Mononuclear cell (primary cell): ENCODE data around the gene CHCT1. TPM values are rescaled to one million over a fixed set of nuclear protein-coding genes. Genes with fewer than 3 reads are reported as not detected.
"Not testable (repeated sequence)": the region's sequence is repeated elsewhere in the genome, so short reads cannot be mapped to it uniquely, and the experiment has no call there.

ENCODE experiments used
- H3K27me3 ChIP-seq: 2 replicates; pipeline ENCODE4 v1.6.0; 2011; ENCODE audit warnings: low read length, control low read depth; ENCODE audit not compliant: insufficient read depth
- H3K4me1 ChIP-seq: 2 replicates; pipeline ENCODE4 v1.5.1; 2011; ENCODE audit warnings: mild to moderate bottlenecking, low read length, control low read depth; ENCODE audit not compliant: insufficient read depth
- H3K4me3 ChIP-seq: 2 replicates; pipeline ENCODE4 v1.5.1; 2011; ENCODE audit warnings: mild to moderate bottlenecking, low read length, moderate library complexity
- H3K9me3 ChIP-seq: 2 replicates; pipeline ENCODE4 v1.5.1; 2011; ENCODE audit warnings: low read depth, mild to moderate bottlenecking, control low read depth, low read length
- total RNA-seq: library from RNA; depleted of rRNA; stranded (reverse); fragments of >200 nt; gene quantifications from one replicate; pipeline ENCODE4 v1.2.3, GENCODE V29; 2012

Gene CHCT1
- not detected for total RNA-seq

DNA sequence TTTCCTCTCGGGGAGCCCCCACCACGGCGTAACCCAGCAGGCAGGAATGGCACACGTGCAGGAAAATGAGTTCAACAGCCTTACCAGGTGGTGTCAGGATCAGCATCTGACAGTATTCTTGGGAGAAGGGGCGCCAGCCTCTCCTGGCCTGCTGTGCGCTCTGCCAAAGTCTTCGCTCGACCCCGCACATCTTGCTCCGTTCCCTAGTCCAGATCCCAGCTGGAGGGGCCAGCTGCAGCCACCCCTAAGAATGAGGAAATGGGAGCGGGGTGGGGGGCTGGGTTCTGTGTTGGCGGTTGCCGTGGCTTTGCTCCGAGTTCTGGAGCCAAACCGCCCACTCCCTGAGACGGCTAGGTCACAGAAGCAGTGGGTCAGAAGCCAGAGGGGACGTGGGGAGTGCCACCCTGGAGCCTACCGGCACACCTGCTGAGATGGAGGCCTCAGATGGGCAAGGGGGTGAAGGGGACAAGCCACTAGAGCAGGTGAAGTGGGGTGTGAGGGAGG lies at the start of gene CHCT1:
Gene CHCT1, plus strand, starts transcription at position 328 of the 504 bp plus-strand sequence. Its CDS starts 104 bp downstream, at position 432.
- peak within 1 kb of the TSS; percentile 37 for H3K4me3 ChIP-seq
- no peaks in the 10 kb centered on the region for H3K9me3 ChIP-seq
- peaks cover 8% of the 10 kb centered on the region for H3K4me1 ChIP-seq
- no peaks in the 10 kb centered on the region for H3K27me3 ChIP-seq

- no peaks in the 10 kb centered on the region for H3K9me3 ChIP-seq
- no peak overlapping the region for H3K4me3 ChIP-seq
- H3K27me3 ChIP-seq, result no peaks in the 10 kb centered on the region
- H3K4me1 ChIP-seq, result peaks cover 40% of the 10 kb centered on the region
Observed at GRCh38 chr17:60372790-60373483, 49.4 kb upstream of the CHCT1 start.

GRCh38 chr17:60378187-60378586 lies 44.1 kb upstream of the CHCT1 start:
- H3K4me3 ChIP-seq, H3K4me1 ChIP-seq, H3K9me3 ChIP-seq, H3K27me3 ChIP-seq: not testable (repeated sequence)

DNA sequence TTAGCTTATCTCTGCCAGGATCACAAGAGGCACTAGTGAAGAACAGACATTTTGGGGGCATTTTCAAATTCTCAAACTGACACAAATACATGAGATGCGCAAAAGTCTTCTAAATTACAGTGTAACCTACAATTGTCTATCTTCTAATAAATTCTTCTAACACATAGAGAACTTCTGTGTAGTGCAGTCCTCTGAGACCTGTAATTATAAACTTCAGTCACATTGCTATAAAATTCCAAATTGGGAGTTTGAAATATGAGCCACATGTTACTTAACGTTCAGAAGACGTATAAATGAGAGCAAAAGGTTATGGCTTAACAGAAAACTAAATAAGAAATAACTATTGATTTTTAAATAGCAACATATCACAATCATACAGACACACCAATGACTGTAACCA lies 42.8 kb upstream of the CHCT1 start:
- H3K4me3 ChIP-seq, H3K9me3 ChIP-seq, H3K27me3 ChIP-seq: not testable (repeated sequence)
- peaks cover 17% of the 10 kb centered on the region for H3K4me1 ChIP-seq

GRCh38 chr17:60381958-60382357 lies 40.3 kb upstream of the CHCT1 start:
- Histone ChIP-seq H3K4me1 (peaks cover 38% of the 10 kb centered on the region), H3K4me3 (no peak overlapping the region), H3K27me3 (no peaks in the 10 kb centered on the region), H3K9me3 (no peaks in the 10 kb centered on the region)

DNA sequence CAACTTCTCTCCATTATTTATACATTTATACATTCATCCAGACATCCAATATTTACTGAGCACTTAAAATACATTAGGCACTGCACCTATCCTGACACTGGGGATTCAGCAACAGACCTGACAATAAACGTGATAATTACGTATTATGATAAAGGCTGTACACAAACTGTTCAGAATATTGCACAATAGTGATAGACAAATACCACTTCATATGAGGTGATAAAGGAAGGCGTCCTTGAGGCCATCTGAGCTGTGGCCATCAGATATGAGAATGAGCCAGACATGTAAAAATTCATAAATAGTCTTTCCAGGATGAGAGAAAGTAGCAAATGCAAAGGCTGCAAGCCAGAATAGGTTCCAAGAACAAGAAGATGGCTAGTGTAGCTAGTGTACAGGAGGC lies 38.9 kb upstream of the CHCT1 start:
- Histone ChIP-seq H3K27me3 (no peaks in the 10 kb centered on the region), H3K4me3 (no peak overlapping the region), H3K9me3 (no peaks in the 10 kb centered on the region), H3K4me1 (peaks cover 38% of the 10 kb centered on the region)

- not testable (repeated sequence) for H3K9me3 ChIP-seq, H3K27me3 ChIP-seq, H3K4me3 ChIP-seq
- peaks cover 51% of the 10 kb centered on the region for H3K4me1 ChIP-seq
Observed at GRCh38 chr17:60384921-60385320, 37.4 kb upstream of the CHCT1 start.

DNA sequence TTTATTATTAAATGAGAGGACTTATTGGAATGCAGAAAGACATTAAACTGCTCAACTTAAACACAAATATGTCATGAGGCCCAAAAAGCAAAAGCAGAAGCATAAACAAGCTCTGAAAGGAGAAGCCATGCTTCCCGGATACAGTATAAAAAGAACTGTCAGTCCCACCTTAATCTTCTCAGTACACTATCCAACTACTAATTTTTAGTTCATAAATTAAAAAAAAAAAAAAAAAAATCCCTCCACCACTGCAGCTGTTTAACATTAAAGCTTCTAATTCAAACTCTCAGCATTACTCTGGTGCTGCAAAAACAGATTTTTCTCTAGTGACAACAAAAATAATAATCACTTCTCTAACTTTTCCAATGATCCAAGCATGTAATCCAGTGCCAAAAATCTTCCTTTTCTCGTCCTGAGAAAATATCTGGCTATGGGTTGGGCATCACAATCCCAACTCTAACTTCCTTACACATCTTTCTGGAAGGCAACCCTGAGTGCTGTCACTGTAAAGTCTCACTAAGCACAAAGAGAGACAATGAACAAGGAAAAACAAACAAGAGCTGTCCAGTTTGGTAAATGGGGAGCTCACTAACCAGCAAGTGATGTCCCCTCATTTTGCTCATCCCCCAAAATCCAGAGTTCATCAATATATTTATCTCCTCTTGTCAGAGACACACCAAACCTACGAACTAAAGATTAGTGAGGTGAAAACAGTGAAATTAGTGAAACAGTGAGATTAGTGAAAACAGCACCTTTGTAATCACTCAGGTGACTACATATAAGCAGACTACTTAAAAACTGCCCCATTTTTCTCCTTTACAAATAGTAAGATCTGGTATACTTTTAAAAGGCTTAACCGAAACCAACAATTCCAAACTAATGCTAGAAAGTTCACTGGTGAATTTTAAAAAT lies 35.9 kb upstream of the CHCT1 start:
- Histone ChIP-seq H3K9me3 (no peaks in the 10 kb centered on the region), H3K4me1 (peaks cover 64% of the 10 kb centered on the region), H3K27me3 (no peaks in the 10 kb centered on the region), H3K4me3 (no peak overlapping the region)

DNA sequence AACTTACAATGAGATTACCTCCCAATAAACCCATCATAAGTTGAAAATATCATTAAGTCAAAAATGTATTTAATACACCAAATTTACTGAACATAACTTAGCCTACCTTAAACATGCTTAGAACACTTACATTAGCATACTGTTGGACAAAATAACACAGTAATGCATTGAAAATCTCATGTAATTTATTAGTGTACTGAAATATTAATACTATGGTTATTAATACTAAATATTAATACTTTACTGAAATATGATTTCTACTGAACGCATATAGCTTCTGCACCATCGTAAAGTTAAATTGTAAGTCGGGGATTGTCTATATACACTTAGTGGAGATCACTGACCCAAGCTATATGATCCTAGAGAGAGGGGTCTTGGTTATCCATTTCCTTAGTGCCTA lies 34.6 kb upstream of the CHCT1 start:
- no peaks in the 10 kb centered on the region for H3K27me3 ChIP-seq
- no peaks in the 10 kb centered on the region for H3K9me3 ChIP-seq
- no peak overlapping the region for H3K4me3 ChIP-seq
- H3K4me1 ChIP-seq, result peaks cover 66% of the 10 kb centered on the region

DNA sequence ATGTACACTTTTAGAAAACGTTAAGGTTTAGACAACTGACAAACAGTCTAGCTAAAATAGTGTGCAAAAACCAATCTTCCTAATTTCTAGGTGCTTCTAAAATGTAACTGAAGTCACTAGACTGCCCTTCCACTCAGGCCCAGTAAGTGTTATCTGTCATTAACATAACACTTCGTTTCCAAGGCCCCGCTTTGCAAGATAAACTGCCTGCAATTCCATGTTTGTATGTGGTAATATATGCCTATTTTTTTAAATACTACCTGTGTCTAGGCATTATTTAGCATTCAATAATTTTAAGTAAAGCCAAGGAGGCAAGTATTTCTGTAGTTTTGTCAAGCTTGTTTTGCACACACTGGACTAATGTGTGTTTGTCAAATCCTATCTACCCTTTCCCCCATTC lies 33.5 kb upstream of the CHCT1 start:
- Histone ChIP-seq H3K27me3 (no peaks in the 10 kb centered on the region), H3K4me1 (peaks cover 67% of the 10 kb centered on the region), H3K4me3 (no peak overlapping the region), H3K9me3 (no peaks in the 10 kb centered on the region)

- H3K27me3 ChIP-seq, result no peaks in the 10 kb centered on the region
- H3K9me3 ChIP-seq, result no peaks in the 10 kb centered on the region
- peak overlapping the region; percentile 82 for H3K4me3 ChIP-seq
- peaks cover 67% of the 10 kb centered on the region for H3K4me1 ChIP-seq
Observed at GRCh38 chr17:60390186-60390585, 32.1 kb upstream of the CHCT1 start.

DNA sequence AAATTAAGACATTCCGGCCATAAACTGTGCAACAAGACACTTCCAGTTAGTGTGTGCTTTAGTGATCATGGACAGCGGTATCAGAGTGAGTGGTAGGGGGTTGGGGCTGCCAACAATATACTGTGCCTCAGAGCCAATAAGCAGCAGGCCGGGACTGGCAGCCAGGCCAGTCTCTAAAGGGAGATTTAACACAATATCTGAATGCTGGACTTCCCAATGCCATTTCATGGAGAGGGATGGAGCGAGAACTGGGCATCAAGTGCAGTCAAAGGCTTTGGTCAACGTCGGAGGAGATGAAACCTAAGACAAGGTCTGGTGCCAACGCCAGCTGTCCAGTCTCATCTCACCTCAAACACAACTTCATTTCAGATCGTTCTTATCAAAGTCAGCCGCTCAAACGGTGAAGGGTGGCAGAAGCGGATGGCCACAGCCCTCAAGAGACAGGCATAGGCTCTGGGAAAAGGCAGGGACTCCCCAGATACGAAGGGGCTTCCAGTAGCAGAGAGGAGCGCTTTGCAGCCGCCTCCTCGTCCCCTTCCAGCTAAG lies 31.3 kb upstream of the CHCT1 start:
- Histone ChIP-seq H3K4me3 (peak overlapping the region; percentile 82), H3K4me1 (peaks cover 68% of the 10 kb centered on the region), H3K9me3 (no peaks in the 10 kb centered on the region), H3K27me3 (no peaks in the 10 kb centered on the region)

- Histone ChIP-seq H3K4me1 (peaks cover 68% of the 10 kb centered on the region), H3K27me3 (no peaks in the 10 kb centered on the region), H3K4me3 (peak overlapping the region; percentile 82), H3K9me3 (no peaks in the 10 kb centered on the region)
Observed at GRCh38 chr17:60391471-60392041, 30.7 kb upstream of the CHCT1 start.

- H3K9me3 ChIP-seq, result no peaks in the 10 kb centered on the region
- peaks cover 73% of the 10 kb centered on the region for H3K4me1 ChIP-seq
- no peaks in the 10 kb centered on the region for H3K27me3 ChIP-seq
- peak within 1 kb of the TSS; percentile 82 for H3K4me3 ChIP-seq
Observed at GRCh38 chr17:60392042-60392844, 30.0 kb upstream of the CHCT1 start, which contains the start of gene USP32. TSS of gene USP32 (minus strand) at chr17:60392133. CDS start at chr17:60391939, 194 bp downstream.
